Kidney epithelial cell (primary cell): ENCODE data around the gene PARL. TPM values are rescaled to one million over a fixed set of nuclear protein-coding genes. Genes with fewer than 3 reads are reported as not detected.

Experiments
- DNase-seq: peaks from one replicate; pipeline ENCODE4 v3.0.0-alpha.2; 2010; ENCODE audit warnings: low read depth
- H3K27me3 ChIP-seq: 2 replicates; pipeline ENCODE4 v1.6.0; 2011; ENCODE audit warnings: low read length; ENCODE audit not compliant: control insufficient read depth, insufficient read depth
- H3K36me3 ChIP-seq: 2 replicates; pipeline ENCODE4 v1.5.1; 2011; ENCODE audit warnings: low read length; ENCODE audit not compliant: control insufficient read depth, insufficient read depth
- H3K4me3 ChIP-seq: 2 replicates; pipeline ENCODE4 v1.5.1; 2011; ENCODE audit warnings: low read depth, mild to moderate bottlenecking, control low read depth, low read length
- CTCF ChIP-seq: IDR thresholded peaks from 2 replicates; pipeline ENCODE4 v1.5.1; 2011; ENCODE audit warnings: mild to moderate bottlenecking, moderate library complexity, low read length, control low read depth, inconsistent platforms; ENCODE audit not compliant: insufficient read depth, poor library complexity, severe bottlenecking
- total RNA-seq: library from RNA; depleted of rRNA; stranded (reverse); fragments of >200 nt; gene quantifications from 2 replicates; pipeline ENCODE4 v1.2.3, GENCODE V29; 2015

Gene PARL
- total RNA-seq, 1 donor from 2014 or later = 45.3 TPM

- H3K36me3 ChIP-seq = peaks cover 1% of the 10 kb centered on the region
- DNase-seq = peak; percentile 1
- no peak for TF ChIP-seq CTCF
- no peak overlapping the region for H3K4me3 ChIP-seq
- H3K27me3 ChIP-seq = no peaks in the 10 kb centered on the region
Observed at GRCh38 chr3:183924956-183925355, 40.3 kb upstream of the PARL start.

- Histone ChIP-seq H3K36me3 (peaks cover 1% of the 10 kb centered on the region), H3K27me3 (no peaks in the 10 kb centered on the region), H3K4me3 (no peak overlapping the region)
- no peak for DNase-seq
- TF ChIP-seq CTCF = no peak
Observed at GRCh38 chr3:183924543-183924942, 39.9 kb upstream of the PARL start.

- Histone ChIP-seq H3K27me3 (no peaks in the 10 kb centered on the region), H3K36me3 (peaks cover 1% of the 10 kb centered on the region), H3K4me3 (no peak overlapping the region)
- no peak for DNase-seq
- TF ChIP-seq CTCF = no peak
Observed at GRCh38 chr3:183922421-183922820, 37.7 kb upstream of the PARL start.

GRCh38 chr3:183921096-183921495 is 36.4 kb upstream of the PARL start:
- no peak for DNase-seq
- Histone ChIP-seq H3K4me3 (no peak overlapping the region), H3K27me3 (no peaks in the 10 kb centered on the region), H3K36me3 (peaks cover 1% of the 10 kb centered on the region)
- TF ChIP-seq CTCF = no peak

- Histone ChIP-seq H3K4me3 (no peak overlapping the region), H3K27me3 (no peaks in the 10 kb centered on the region), H3K36me3 (peaks cover under 1% of the 10 kb centered on the region)
- no peak for TF ChIP-seq CTCF
- DNase-seq = no peak
Observed at GRCh38 chr3:183920416-183920815, 35.7 kb upstream of the PARL start.

- H3K27me3 ChIP-seq = no peaks in the 10 kb centered on the region
- H3K36me3 ChIP-seq = no peaks in the 10 kb centered on the region
- no peak for DNase-seq
- no peak for TF ChIP-seq CTCF
- H3K4me3 ChIP-seq = no peak overlapping the region
Observed at GRCh38 chr3:183918178-183918577, 33.5 kb upstream of the PARL start.
